ENCODE measurements around the gene ARAP1.
A peak's percentile ranks its signal among the peaks of the same experiment; 100 is the strongest.

The ARAP1 gene

GRCh38 chr11:72687326-72687725, 64.9 kb downstream of the ARAP1 start:
- no peak for TF ChIP-seq CTCF (IDR thresholded peaks at IDR 0.05; ENCODE audit: control extremely low read depth, extremely low read depth, low read depth, missing control alignments)
- CTCF ChIA-PET = no interaction called here
- POLR2A ChIA-PET = no interaction called here
- DNase-seq (ENCODE audit: extremely low spot score) = no peak

- CTCF ChIA-PET = interaction anchor here (1.0 to 9.2 kb wide), 4 partner anchors 11 to 97 kb away, joined by 3 to 117 read pairs (median 36); no protein-coding TSS in a partner anchor
- POLR2A ChIA-PET = no interaction called here
- no peak for DNase-seq (ENCODE audit: extremely low spot score)
- no peak for TF ChIP-seq CTCF (IDR thresholded peaks at IDR 0.05; ENCODE audit: control extremely low read depth, extremely low read depth, low read depth, missing control alignments)
These were observed 65.5 kb downstream of the ARAP1 start for GRCh38 chr11:72686639-72687220.

GRCh38 chr11:72685560-72686480, 66.4 kb downstream of the ARAP1 start:
- ChIA-PET POLR2A (no interaction called here), CTCF (interaction anchor here (1.0 to 9.2 kb wide), 14 partner anchors 9 to 492 kb away, joined by 3 to 117 read pairs (median 12); partner anchors contain the start of gene PDE2A)
- no peak for DNase-seq (ENCODE audit: extremely low spot score)
- no peak for TF ChIP-seq CTCF (IDR thresholded peaks at IDR 0.05; ENCODE audit: control extremely low read depth, extremely low read depth, low read depth, missing control alignments)

- CTCF ChIA-PET = interaction anchor here (0.6 to 9.2 kb wide), 58 partner anchors 9 to 551 kb away, joined by 3 to 117 read pairs (median 4); partner anchors contain the start of gene PDE2A
- peak; percentile 79 for DNase-seq (ENCODE audit: extremely low spot score)
- POLR2A ChIA-PET = no interaction called here
- peak; percentile 73 for TF ChIP-seq CTCF (IDR thresholded peaks at IDR 0.05; ENCODE audit: control extremely low read depth, extremely low read depth, low read depth, missing control alignments)
These were observed 67.8 kb downstream of the ARAP1 start for GRCh38 chr11:72684236-72684912.

GRCh38 chr11:72683782-72684200, 68.4 kb downstream of the ARAP1 start:
- peak; percentile 85 for DNase-seq (ENCODE audit: extremely low spot score)
- ChIA-PET CTCF (interaction anchor here (0.6 to 9.2 kb wide), 52 partner anchors 9 to 552 kb away, joined by 3 to 117 read pairs (median 4); partner anchors contain the start of gene PDE2A), POLR2A (no interaction called here)
- peak; percentile 96 for TF ChIP-seq CTCF (IDR thresholded peaks at IDR 0.05; ENCODE audit: control extremely low read depth, extremely low read depth, low read depth, missing control alignments)

- ChIA-PET CTCF (interaction anchor here (0.6 to 9.2 kb wide), 14 partner anchors 8 to 553 kb away, joined by 3 to 117 read pairs (median 10); partner anchors contain the start of gene PDE2A), POLR2A (interaction anchor here (0.6 kb wide), 1 partner anchor 251 kb away, joined by 4 read pairs; no protein-coding TSS in a partner anchor)
- no peak for TF ChIP-seq CTCF (IDR thresholded peaks at IDR 0.05; ENCODE audit: control extremely low read depth, extremely low read depth, low read depth, missing control alignments)
- DNase-seq (ENCODE audit: extremely low spot score) = no peak
These were observed 69.4 kb downstream of the ARAP1 start for GRCh38 chr11:72682858-72683243.

Measured in GM10248 (cell line).